Fibroblast of lung (primary cell): ENCODE data around the gene PDLIM3. TPM values are rescaled to one million over a fixed set of nuclear protein-coding genes. Genes with fewer than 3 reads are reported as not detected.

Experiments
- DNase-seq, 2 donors: peaks; one replicate each; pipeline versions ENCODE4 v3.0.0 to v3.0.0-alpha.2; 2010; ENCODE audit warnings: low read depth in 2 of 2
- H2AFZ ChIP-seq: 2 replicates; pipeline ENCODE4 v1.5.1; 2012; ENCODE audit warnings: low read length, control low read depth, inconsistent platforms
- H3K27ac ChIP-seq: 2 replicates; pipeline ENCODE4 v1.5.1; 2011; ENCODE audit warnings: low read length, control low read depth; ENCODE audit not compliant: insufficient read depth
- H3K27me3 ChIP-seq: 2 replicates; pipeline ENCODE4 v1.5.1; 2011; ENCODE audit warnings: mild to moderate bottlenecking, low read length; ENCODE audit not compliant: control insufficient read depth, insufficient read depth
- H3K36me3 ChIP-seq: 2 replicates; pipeline ENCODE4 v1.5.1; 2011; ENCODE audit warnings: low read length; ENCODE audit not compliant: control insufficient read depth, insufficient read depth
- H3K4me1 ChIP-seq: 2 replicates; pipeline ENCODE4 v1.5.1; 2011; ENCODE audit warnings: low read length; ENCODE audit not compliant: control insufficient read depth, insufficient read depth; ENCODE audit errors: extremely low read depth
- H3K4me2 ChIP-seq: 2 replicates; pipeline ENCODE4 v1.5.1; 2011; ENCODE audit warnings: low read length, control low read depth; ENCODE audit not compliant: insufficient read depth; ENCODE audit errors: extremely low read depth
- H3K4me3 ChIP-seq, 4 experiments: fragments of 200-600 bp in 1 of 4; sonication (generic) in 1 of 4; replicated peaks in 1 of 4; 2 replicates each; pipeline ENCODE4 v1.5.1; 2011 to 2016; ENCODE audit warnings: low read length in 4 of 4, low read depth in 3 of 4, mild to moderate bottlenecking in 3 of 4, control low read depth in 2 of 4, inconsistent platforms in 1 of 4, mixed read lengths in 1 of 4; ENCODE audit not compliant: insufficient read depth in 1 of 4; ENCODE audit errors: control extremely low read depth in 1 of 4
- H3K79me2 ChIP-seq: 2 replicates; pipeline ENCODE4 v1.5.1; 2012; ENCODE audit warnings: mild to moderate bottlenecking, low read length, inconsistent platforms; ENCODE audit not compliant: control insufficient read depth, insufficient read depth
- H3K9ac ChIP-seq: 2 replicates; pipeline ENCODE4 v1.5.1; 2011; ENCODE audit warnings: mild to moderate bottlenecking, low read length, control low read depth; ENCODE audit not compliant: insufficient read depth
- H3K9me3 ChIP-seq: 2 replicates; pipeline ENCODE4 v1.5.1; 2012; ENCODE audit warnings: low read depth, low read length; ENCODE audit not compliant: control insufficient read depth, insufficient read depth
- H4K20me1 ChIP-seq: 2 replicates; pipeline ENCODE4 v1.5.1; 2011; ENCODE audit warnings: low read length; ENCODE audit not compliant: control insufficient read depth, insufficient read depth; ENCODE audit errors: extremely low read depth
- CTCF ChIP-seq, 2 donors: IDR thresholded peaks in 1 of 2; conservative IDR thresholded peaks in 1 of 2; 1 replicate in 1 of 2; 2 replicates in 1 of 2; pipeline ENCODE4 v1.5.1; 2011 to 2012; ENCODE audit warnings: low read length in 2 of 2, control low read depth in 1 of 2, inconsistent platforms in 1 of 2, low read depth in 1 of 2, mild to moderate bottlenecking in 1 of 2
- EZH2 ChIP-seq: IDR thresholded peaks from 2 replicates; pipeline ENCODE4 v1.5.1; 2012; ENCODE audit warnings: low read length, control low read depth, mild to moderate bottlenecking; ENCODE audit errors: missing control alignments
- polyA plus RNA-seq, 2 donors: library from polyadenylated mRNA; depleted of rRNA in 1 of 2; stranded (reverse) in 1 of 2; unstranded in 1 of 2; fragments of >200 nt; gene quantifications; 2 replicates each; pipeline ENCODE4 v1.2.1, GENCODE V29; 2011 to 2012; ENCODE audit warnings: missing spikeins in 1 of 2
- total RNA-seq: library from RNA; depleted of rRNA; stranded (reverse); fragments of >200 nt; gene quantifications from 2 replicates; pipeline ENCODE4 v1.2.1, GENCODE V29; 2014

The PDLIM3 gene
- total and polyA plus RNA-seq, 2 donors (not counting 1 experiment from before 2014, with no cell fraction given) = 8.7 to 20.8 TPM

GRCh38 chr4:185457136-185457535 lies 78.2 kb downstream of the PDLIM3 start:
- Histone ChIP-seq H3K27ac (no peak overlapping the region), H2AFZ (no peak overlapping the region), H3K36me3 (no peaks in the 10 kb centered on the region), H4K20me1 (no peaks in the 10 kb centered on the region), H3K4me3 (no peak overlapping the region), H3K9ac (no peak overlapping the region), H3K9me3 (no peaks in the 10 kb centered on the region), H3K27me3 (no peaks in the 10 kb centered on the region), H3K79me2 (no peaks in the 10 kb centered on the region), H3K4me1 (no peaks in the 10 kb centered on the region), H3K4me2 (no peak overlapping the region)
- no peak for TF ChIP-seq EZH2
- TF ChIP-seq CTCF (conservative IDR thresholded peaks at IDR 0.05 in 1 of 2, IDR thresholded peaks at IDR 0.05 in 1 of 2; ENCODE audit: low read depth in 1 of 2, low read length in 2 of 2) = no peak
- DNase-seq = no peak

- DNase-seq = no peak
- Histone ChIP-seq H3K9ac (no peak overlapping the region), H3K27ac (no peak overlapping the region), H3K9me3 (no peaks in the 10 kb centered on the region), H3K27me3 (no peaks in the 10 kb centered on the region), H4K20me1 (no peaks in the 10 kb centered on the region), H3K4me3 (no peak overlapping the region), H2AFZ (no peak overlapping the region), H3K4me2 (no peak overlapping the region), H3K4me1 (no peaks in the 10 kb centered on the region), H3K36me3 (no peaks in the 10 kb centered on the region), H3K79me2 (no peaks in the 10 kb centered on the region)
- TF ChIP-seq CTCF (conservative IDR thresholded peaks at IDR 0.05 in 1 of 2, IDR thresholded peaks at IDR 0.05 in 1 of 2; ENCODE audit: low read depth in 1 of 2, low read length in 2 of 2) (no peak), EZH2 (no peak)
Observed at GRCh38 chr4:185456131-185456530, 79.2 kb downstream of the PDLIM3 start.

Other genes with a start within 250 kb of the PDLIM3 start
- gene LRP2BP, start 139.6 kb downstream of the PDLIM3 start, total RNA-seq = 0.51 and 0.66 TPM in 2 replicates
- 0.03 and 0.05 TPM in 2 replicates for gene LRP2BP, start 139.6 kb downstream of the PDLIM3 start, polyA plus RNA-seq
- 3.3 and 6.2 TPM in 2 replicates for gene ANKRD37, start 138.7 kb downstream of the PDLIM3 start, total RNA-seq
- gene ANKRD37, start 138.7 kb downstream of the PDLIM3 start, polyA plus RNA-seq = 1.7 and 3.6 TPM in 2 replicates
- gene UFSP2, start 109.5 kb downstream of the PDLIM3 start, total RNA-seq = 43.1 and 50.3 TPM in 2 replicates
- gene UFSP2, start 109.5 kb downstream of the PDLIM3 start, polyA plus RNA-seq = 33.1 and 43.2 TPM in 2 replicates
- 2.0 and 2.3 TPM in 2 replicates for gene CCDC110, start 63.8 kb downstream of the PDLIM3 start, total RNA-seq
- 0.80 and 0.83 TPM in 2 replicates for gene CCDC110, start 63.8 kb downstream of the PDLIM3 start, polyA plus RNA-seq